Measurements from ENCODE around the gene TLE6.
A peak's percentile ranks its signal among the peaks of the same experiment; 100 is the strongest.
"Not testable (repeated sequence)": the region's sequence is repeated elsewhere in the genome, so short reads cannot be mapped to it uniquely, and the experiment has no call there.

The TLE6 gene

GRCh38 chr19:2977001-2977745 lies at the start of gene TLE6:
TSS of gene TLE6 (plus strand) at chr19:2977564. CDS start at chr19:2978234, 670 bp downstream.
- DNase-seq (ENCODE audit: low read depth), result peak; percentile 89

- no peak for DNase-seq (ENCODE audit: low read depth)
These were observed 43.9 kb upstream of the TLE6 start for GRCh38 chr19:2933490-2933910.

GRCh38 chr19:2935863-2936262 lies 41.5 kb upstream of the TLE6 start:
- DNase-seq (ENCODE audit: low read depth), result not testable (repeated sequence)

- DNase-seq (ENCODE audit: low read depth), result no peak
These were observed 34.3 kb upstream of the TLE6 start for GRCh38 chr19:2942928-2943640.

GRCh38 chr19:2944403-2944774 lies 33.0 kb upstream of the TLE6 start:
- DNase-seq (ENCODE audit: low read depth), result no peak

- peak; percentile 98 for DNase-seq (ENCODE audit: low read depth)
These were observed 32.4 kb upstream of the TLE6 start, which contains the start of gene ZNF77 for GRCh38 chr19:2944775-2945574. TSS of gene ZNF77 (minus strand) at chr19:2944971. CDS start at chr19:2944840, 131 bp downstream.

GRCh38 chr19:2945575-2946184 lies 31.7 kb upstream of the TLE6 start:
- no peak for DNase-seq (ENCODE audit: low read depth)

GRCh38 chr19:2949939-2950285 lies 27.5 kb upstream of the TLE6 start:
- DNase-seq (ENCODE audit: low read depth), result no peak

- peak; percentile 99 for DNase-seq (ENCODE audit: low read depth)
These were observed 26.9 kb upstream of the TLE6 start for GRCh38 chr19:2950286-2951124.

GRCh38 chr19:2952953-2953481 lies 24.3 kb upstream of the TLE6 start:
- no peak for DNase-seq (ENCODE audit: low read depth)

GRCh38 chr19:2957160-2957559 lies 20.2 kb upstream of the TLE6 start:
- DNase-seq (ENCODE audit: low read depth), result no peak

GRCh38 chr19:2960120-2960519 lies 17.2 kb upstream of the TLE6 start:
- DNase-seq (ENCODE audit: low read depth), result no peak

- peak; percentile 84 for DNase-seq (ENCODE audit: low read depth)
These were observed 15.2 kb upstream of the TLE6 start for GRCh38 chr19:2962018-2962670.

- DNase-seq (ENCODE audit: low read depth), result no peak
These were observed 14.2 kb upstream of the TLE6 start for GRCh38 chr19:2963122-2963521.

- not testable (repeated sequence) for DNase-seq (ENCODE audit: low read depth)
These were observed 13.7 kb upstream of the TLE6 start for GRCh38 chr19:2963631-2964030.

GRCh38 chr19:2964874-2965273 lies 12.5 kb upstream of the TLE6 start:
- DNase-seq (ENCODE audit: low read depth), result no peak

- no peak for DNase-seq (ENCODE audit: low read depth)
These were observed 9.4 kb upstream of the TLE6 start for GRCh38 chr19:2967972-2968371.

- DNase-seq (ENCODE audit: low read depth), result no peak
These were observed 8.3 kb upstream of the TLE6 start for GRCh38 chr19:2969104-2969504.

GRCh38 chr19:2970201-2970835 lies 7.0 kb upstream of the TLE6 start:
- peak; percentile 72 for DNase-seq (ENCODE audit: low read depth)

GRCh38 chr19:2973229-2973628 lies 4.1 kb upstream of the TLE6 start:
- DNase-seq (ENCODE audit: low read depth), result no peak
